GM21576 (cell line): ENCODE data around the gene ENOX1.

ENCODE experiments used
- ATAC-seq: cut with Tn5 transposase; IDR thresholded peaks from one replicate; pipeline ENCODE4 v1.9.1; 2021; ENCODE audit warnings: mild to moderate bottlenecking, moderate library complexity; ENCODE audit not compliant: unreplicated experiment

ENOX1 gene

GRCh38 chr13:43297967-43298678, 488.6 kb downstream of the ENOX1 start:
- ATAC-seq: no peak

- no peak for ATAC-seq
These were observed 490.8 kb downstream of the ENOX1 start for GRCh38 chr13:43295825-43296564.

GRCh38 chr13:43295321-43295720, 491.5 kb downstream of the ENOX1 start:
- ATAC-seq: no peak

- no peak for ATAC-seq
These were observed 492.4 kb downstream of the ENOX1 start for GRCh38 chr13:43294412-43294811.

GRCh38 chr13:43293986-43294385, 492.8 kb downstream of the ENOX1 start:
- no peak for ATAC-seq

- no peak for ATAC-seq
These were observed 493.2 kb downstream of the ENOX1 start for GRCh38 chr13:43293561-43293960.

GRCh38 chr13:43293008-43293407, 493.8 kb downstream of the ENOX1 start:
- ATAC-seq: no peak

- ATAC-seq: no peak
These were observed 495.3 kb downstream of the ENOX1 start for GRCh38 chr13:43291287-43292060.

GRCh38 chr13:43289470-43290255, 497.1 kb downstream of the ENOX1 start:
- no peak for ATAC-seq

- no peak for ATAC-seq
These were observed 500.0 kb downstream of the ENOX1 start for GRCh38 chr13:43286751-43287150.

- no peak for ATAC-seq
These were observed 500.7 kb downstream of the ENOX1 start for GRCh38 chr13:43285933-43286597.

GRCh38 chr13:43284162-43284561, 502.6 kb downstream of the ENOX1 start:
- no peak for ATAC-seq

GRCh38 chr13:43279696-43280095, 507.1 kb downstream of the ENOX1 start:
- no peak for ATAC-seq

- no peak for ATAC-seq
These were observed 508.6 kb downstream of the ENOX1 start for GRCh38 chr13:43278127-43278526.

GRCh38 chr13:43277142-43277541, 509.6 kb downstream of the ENOX1 start:
- ATAC-seq: no peak

GRCh38 chr13:43274881-43275280, 511.9 kb downstream of the ENOX1 start:
- ATAC-seq: no peak

GRCh38 chr13:43273362-43273761, 513.4 kb downstream of the ENOX1 start:
- ATAC-seq: no peak

- no peak for ATAC-seq
These were observed 513.9 kb downstream of the ENOX1 start for GRCh38 chr13:43272851-43273250.

GRCh38 chr13:43271152-43271551, 515.6 kb downstream of the ENOX1 start:
- ATAC-seq: no peak

- no peak for ATAC-seq
These were observed 516.5 kb downstream of the ENOX1 start for GRCh38 chr13:43270130-43270830.
